SK-N-SH (cell line): Measurements from ENCODE around the gene NAA10. TPM values are rescaled to one million over a fixed set of nuclear protein-coding genes. Genes with fewer than 3 reads are reported as not detected.

Experiments used
- CTCF ChIA-PET: fragments of 300-600, 350-600 bp; formaldehyde crosslinking; extraction: SDS; loops from one replicate; lab custom pipeline; 2021; lab: Yijun Ruan, JAX
- POLR2A ChIA-PET: fragments of 350-600 bp; sonication (Branson Sonifier 250); formaldehyde crosslinking; extraction: SDS; loops from one replicate; lab custom pipeline; 2020; ENCODE audit warnings: antibody characterized with exemption, inconsistent platforms; lab: Yijun Ruan, JAX
- DNase-seq: peaks from one replicate; pipeline ENCODE4 v3.0.0; 2012
- H2AFZ ChIP-seq: fragments of 200-600 bp; sonication (generic); 2 replicates; pipeline ENCODE4 v1.8.1; 2016; ENCODE audit warnings: antibody characterized with exemption, mild to moderate bottlenecking, low read depth
- H3F3A ChIP-seq: fragments of 200-600 bp; sonication (generic); replicated peaks from 2 replicates; pipeline ENCODE3; 2016; ENCODE audit warnings: antibody characterized with exemption, mild to moderate bottlenecking; ENCODE audit not compliant: insufficient read depth
- H3K27ac ChIP-seq, 2 experiments: fragments of 200-500 bp in 1 of 2; fragments of 200-600 bp in 1 of 2; sonication (Bioruptor generic) in 1 of 2; sonication (generic), shearing (Covaris generic) in 1 of 2; 2 replicates each; pipeline versions ENCODE4 v1.5.1 to v1.6.1; 2014 to 2016; ENCODE audit warnings: low read depth in 2 of 2, inconsistent platforms in 1 of 2, low read length in 1 of 2, mild to moderate bottlenecking in 1 of 2, mixed read lengths in 1 of 2
- H3K27me3 ChIP-seq: fragments of 200-600 bp; sonication (generic), shearing (Covaris generic); 2 replicates; pipeline ENCODE4 v1.6.1; 2016; ENCODE audit warnings: mixed run types; ENCODE audit not compliant: insufficient read depth
- H3K36me3 ChIP-seq, 2 experiments: fragments of 200-500 bp in 1 of 2; fragments of 200-600 bp in 1 of 2; sonication (Bioruptor generic) in 1 of 2; sonication (generic) in 1 of 2; replicated peaks in 1 of 2; 2 replicates each; pipeline versions ENCODE3 to v1.5.1; 2014 to 2016; ENCODE audit warnings: low read length in 1 of 2, mild to moderate bottlenecking in 1 of 2; ENCODE audit not compliant: insufficient read depth in 2 of 2, control insufficient read depth in 1 of 2
- H3K4me1 ChIP-seq, 2 experiments: fragments of 200-500 bp in 1 of 2; fragments of 200-600 bp in 1 of 2; sonication (Bioruptor generic) in 1 of 2; sonication (generic), shearing (Covaris generic) in 1 of 2; 2 replicates each; pipeline versions ENCODE4 v1.5.1 to v1.6.1; 2014 to 2016; ENCODE audit warnings: low read depth in 1 of 2, low read length in 1 of 2, mixed run types in 1 of 2; ENCODE audit not compliant: insufficient read depth in 2 of 2, control insufficient read depth in 1 of 2
- H3K4me2 ChIP-seq: fragments of 200-600 bp; sonication (generic), shearing (Covaris generic); 2 replicates; pipeline ENCODE4 v1.6.1; 2017; ENCODE audit warnings: mixed run types
- H3K4me3 ChIP-seq, 2 experiments: fragments of 200-500 bp in 1 of 2; fragments of 200-600 bp in 1 of 2; sonication (Bioruptor generic) in 1 of 2; sonication (generic), shearing (Covaris generic) in 1 of 2; 2 replicates each; pipeline versions ENCODE4 v1.5.1 to v1.8.1; 2014 to 2016; ENCODE audit warnings: low read depth in 2 of 2, inconsistent platforms in 1 of 2, low read length in 1 of 2, mild to moderate bottlenecking in 1 of 2, mixed read lengths in 1 of 2, moderate library complexity in 1 of 2
- H3K79me2 ChIP-seq: fragments of 200-600 bp; sonication (generic); 2 replicates; pipeline ENCODE4 v1.8.1; 2017; ENCODE audit warnings: mild to moderate bottlenecking; ENCODE audit not compliant: insufficient read depth
- H3K9ac ChIP-seq: fragments of 200-600 bp; sonication (generic); 2 replicates; pipeline ENCODE4 v1.6.1; 2017; ENCODE audit warnings: mixed run types
- H3K9me2 ChIP-seq: fragments of 200-600 bp; sonication (generic); 2 replicates; pipeline ENCODE4 v1.6.1; 2017; ENCODE audit warnings: mixed run types
- H3K9me3 ChIP-seq: fragments of 200-600 bp; sonication (generic); 2 replicates; pipeline ENCODE4 v1.6.1; 2017; ENCODE audit warnings: mixed run types, mild to moderate bottlenecking, moderate library complexity
- H4K20me1 ChIP-seq: fragments of 200-600 bp; sonication (generic); 2 replicates; pipeline ENCODE4 v1.6.1; 2017; ENCODE audit warnings: mild to moderate bottlenecking, mixed run types; ENCODE audit not compliant: insufficient read depth
- CHD2 ChIP-seq: fragments of 150-350 bp; IDR thresholded peaks from 2 replicates; pipeline ENCODE4 v1.6.1; 2018; ENCODE audit warnings: low read length; ENCODE audit not compliant: partially characterized antibody
- GABPA ChIP-seq: IDR thresholded peaks from 2 replicates; pipeline ENCODE4 v1.4.0; 2012; ENCODE audit warnings: low read depth, mild to moderate bottlenecking
- GATA2 ChIP-seq: sonication (generic); formaldehyde crosslinking; IDR thresholded peaks from 2 replicates; pipeline ENCODE4 v1.5.0; 2020; ENCODE audit warnings: mild to moderate bottlenecking, missing genetic modification reagents
- IRF3 ChIP-seq: fragments of 150-350 bp; IDR thresholded peaks from 2 replicates; pipeline ENCODE4 v1.6.1; 2016; ENCODE audit warnings: mild to moderate bottlenecking, low read depth, low read length
- MAX ChIP-seq: IDR thresholded peaks from 2 replicates; pipeline ENCODE4 v1.4.0; 2012; ENCODE audit warnings: low read depth
- MEF2A ChIP-seq: IDR thresholded peaks from 2 replicates; pipeline ENCODE4 v1.4.0; 2012; ENCODE audit warnings: low read depth, borderline replicate concordance
- NFIC ChIP-seq: IDR thresholded peaks from 2 replicates; pipeline ENCODE4 v1.4.0; 2012; ENCODE audit warnings: borderline replicate concordance
- NRF1 ChIP-seq: IDR thresholded peaks from 2 replicates; pipeline ENCODE4 v1.6.1; 2012; ENCODE audit warnings: low read depth, mild to moderate bottlenecking, low read length
- PBX3 ChIP-seq: IDR thresholded peaks from 2 replicates; pipeline ENCODE4; 2012
- POLR2AphosphoS5 ChIP-seq: IDR thresholded peaks from 2 replicates; pipeline ENCODE4 v1.6.1; 2012; ENCODE audit warnings: low read depth, low read length
- RAD21 ChIP-seq: IDR thresholded peaks from 2 replicates; pipeline ENCODE4 v1.6.1; 2012; ENCODE audit warnings: mild to moderate bottlenecking, low read length
- RCOR1 ChIP-seq: fragments of 150-350 bp; IDR thresholded peaks from 2 replicates; pipeline ENCODE4 v1.6.1; 2017; ENCODE audit warnings: antibody characterized with exemption, low read length
- RFX5 ChIP-seq: IDR thresholded peaks from 2 replicates; pipeline ENCODE4 v1.6.1; 2012; ENCODE audit warnings: mild to moderate bottlenecking, improper control_type of control experiment, low read length
- RXRA ChIP-seq: IDR thresholded peaks from 2 replicates; pipeline ENCODE4 v1.4.0; 2012; ENCODE audit warnings: low read depth, mild to moderate bottlenecking, borderline replicate concordance
- SIN3A ChIP-seq: IDR thresholded peaks from 2 replicates; pipeline ENCODE4 v1.6.1; 2012; ENCODE audit warnings: low read depth, mild to moderate bottlenecking, low read length, moderate library complexity, borderline replicate concordance
- TAF1 ChIP-seq: IDR thresholded peaks from 2 replicates; pipeline ENCODE4 v1.6.1; 2012; ENCODE audit warnings: low read depth, mild to moderate bottlenecking, low read length, moderate library complexity, borderline replicate concordance
- TEAD4 ChIP-seq: IDR thresholded peaks from 2 replicates; pipeline ENCODE4 v1.4.0; 2012; ENCODE audit warnings: mild to moderate bottlenecking, borderline replicate concordance; ENCODE audit not compliant: insufficient read depth
- USF2 ChIP-seq: fragments of 150-350 bp; IDR thresholded peaks from 2 replicates; pipeline ENCODE4 v1.6.1; 2017; ENCODE audit warnings: antibody characterized with exemption, low read length, low read depth, borderline replicate concordance
- YY1 ChIP-seq: IDR thresholded peaks from 2 replicates; pipeline ENCODE4 v1.4.0; 2012; ENCODE audit warnings: low read depth, mild to moderate bottlenecking
- ZBTB33 ChIP-seq: IDR thresholded peaks from 2 replicates; pipeline ENCODE4 v1.4.0; 2012; ENCODE audit warnings: low read depth, borderline replicate concordance
- WGBS: methylation state at CpG from one replicate; pipeline ENCODE4 v1.1.6; 2017; ENCODE audit warnings: low lambda C conversion rate; 5-methylcytosine and 5-hydroxymethylcytosine counted together
- polyA plus RNA-seq, 3 experiments: library from polyadenylated mRNA; depleted of rRNA; stranded (reverse); fragments of >200 nt; gene quantifications; 2 replicates each; pipeline ENCODE4 v1.2.3, GENCODE V29; 2012

The NAA10 gene
- polyA plus RNA-seq, 1 of the 3 experiments (the other 2 are of a cell fraction) = 229 TPM

GRCh38 chrX:153966283-153966688, 31.4 kb upstream of the NAA10 start:
- Histone ChIP-seq H3K4me2 (no peak overlapping the region), H3K79me2 (peaks cover 86% of the 10 kb centered on the region), H2AFZ (no peak overlapping the region), H3K27ac (no peak overlapping the region), H3K4me3 (no peak overlapping the region), H4K20me1 (peaks cover 82% of the 10 kb centered on the region), H3F3A (no peaks in the 10 kb centered on the region), H3K9me2 (no peaks in the 10 kb centered on the region), H3K36me3 (peaks cover 12 to 37% of the 10 kb centered on the region in 2 experiments), H3K27me3 (no peaks in the 10 kb centered on the region), H3K9me3 (no peaks in the 10 kb centered on the region), H3K9ac (no peak overlapping the region), H3K4me1 (peaks cover 16 to 35% of the 10 kb centered on the region in 2 experiments; a peak in 2 of 4 replicates)
- POLR2A ChIA-PET = interaction anchor here (0.6 to 0.9 kb wide), 2 partner anchors 172 to 392 kb away, joined by 3 read pairs; partner anchors contain the start of genes IDH3G and SSR4
- DNase-seq = no peak
- CTCF ChIA-PET = interaction anchor here (0.8 to 11.6 kb wide), 3 partner anchors 17 to 47 kb away, joined by 3 to 179 read pairs (median 4); partner anchors contain the start of gene RENBP
- TF ChIP-seq TAF1 (no peak), USF2 (no peak), RXRA (no peak), ZBTB33 (no peak), CHD2 (no peak), NFIC (no peak), POLR2AphosphoS5 (no peak), RFX5 (no peak), RCOR1 (no peak), MEF2A (no peak), PBX3 (no peak), RAD21 (no peak), SIN3A (no peak), YY1 (no peak), GATA2 (CRISPR knock-in tag) (no peak), TEAD4 (no peak), NRF1 (no peak), GABPA (no peak), IRF3 (no peak), MAX (no peak)
- 94% methylated on average over 14 of the region's 15 CpGs for WGBS
